Parathyroid adenoma (tissue), 2 donors: Measurements from ENCODE around the gene PNMA3.
"Not testable (repeated sequence)": the region's sequence is repeated elsewhere in the genome, so short reads cannot be mapped to it uniquely, and the experiment has no call there.

ENCODE experiments used
- H2AFZ ChIP-seq: fragments of 300-600 bp; sonication (generic); one replicate; pipeline ENCODE4 v1.7.0; 2017; ENCODE audit warnings: antibody characterized with exemption, mild to moderate bottlenecking
- H3K27ac ChIP-seq: fragments of 300-600 bp; sonication (generic); one replicate; pipeline ENCODE4 v1.7.0; 2017
- H3K27me3 ChIP-seq: fragments of 300-600 bp; sonication (generic); one replicate; pipeline ENCODE4 v1.7.0; 2017; ENCODE audit warnings: low read length; ENCODE audit not compliant: control insufficient read depth, insufficient read depth
- H3K36me3 ChIP-seq: fragments of 300-600 bp; sonication (generic); one replicate; pipeline ENCODE4 v1.7.0; 2017; ENCODE audit warnings: low read length; ENCODE audit not compliant: control insufficient read depth, insufficient read depth
- H3K4me1 ChIP-seq: fragments of 300-600 bp; sonication (generic); one replicate; pipeline ENCODE4 v1.7.0; 2017; ENCODE audit warnings: control low read depth
- H3K4me2 ChIP-seq: fragments of 300-600 bp; sonication (generic); one replicate; pipeline ENCODE4 v1.7.0; 2017; ENCODE audit warnings: low read length
- H3K4me3 ChIP-seq: fragments of 300-600 bp; sonication (generic); one replicate; pipeline ENCODE4 v1.7.0; 2017; ENCODE audit warnings: low read depth, low read length
- H3K79me2 ChIP-seq: fragments of 300-600 bp; sonication (generic); one replicate; pipeline ENCODE4 v1.7.0; 2017; ENCODE audit warnings: control low read depth
- H3K9ac ChIP-seq: fragments of 300-600 bp; sonication (generic); one replicate; pipeline ENCODE4 v1.7.0; 2017; ENCODE audit warnings: mild to moderate bottlenecking
- H3K9me3 ChIP-seq: fragments of 300-600 bp; sonication (generic); one replicate; pipeline ENCODE4 v1.7.0; 2017; ENCODE audit warnings: low read length; ENCODE audit not compliant: control insufficient read depth
- TF ChIP-seq, protein P1 (sequence below): fragments of 300-600 bp; sonication (generic); IDR thresholded peaks from one replicate; pipeline ENCODE4 v1.7.0; 2017; ENCODE audit warnings: antibody characterized with exemption, mild to moderate bottlenecking
- donor health status: primary hyperparathyroidism.

Gene PNMA3

DNA sequence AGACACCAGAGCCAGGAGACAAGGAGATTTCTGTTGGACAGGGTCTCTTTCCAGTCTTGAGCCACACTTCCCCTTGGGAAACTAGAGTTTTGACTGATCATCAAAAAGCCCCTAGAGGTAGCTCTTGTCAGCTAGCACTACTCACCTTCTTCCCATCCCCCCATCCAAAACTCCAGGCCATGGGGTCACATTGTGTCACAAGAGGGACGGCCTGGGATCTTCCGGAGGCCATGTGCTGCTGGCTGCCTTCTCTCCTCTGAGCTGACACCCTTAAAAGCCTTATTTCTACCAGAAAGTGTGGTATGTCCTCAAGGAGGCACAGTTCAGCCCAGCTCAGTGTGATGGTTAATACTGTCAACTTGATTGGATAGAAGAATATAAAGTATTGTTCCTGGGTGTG is 7.8 kb downstream of the PNMA3 start:
- H2AFZ ChIP-seq = no peak overlapping the region
- H3K4me2 ChIP-seq = no peak overlapping the region
- no peaks in the 10 kb centered on the region for H3K36me3 ChIP-seq
- no peak overlapping the region for H3K4me3 ChIP-seq
- TF ChIP-seq, protein P1, sequence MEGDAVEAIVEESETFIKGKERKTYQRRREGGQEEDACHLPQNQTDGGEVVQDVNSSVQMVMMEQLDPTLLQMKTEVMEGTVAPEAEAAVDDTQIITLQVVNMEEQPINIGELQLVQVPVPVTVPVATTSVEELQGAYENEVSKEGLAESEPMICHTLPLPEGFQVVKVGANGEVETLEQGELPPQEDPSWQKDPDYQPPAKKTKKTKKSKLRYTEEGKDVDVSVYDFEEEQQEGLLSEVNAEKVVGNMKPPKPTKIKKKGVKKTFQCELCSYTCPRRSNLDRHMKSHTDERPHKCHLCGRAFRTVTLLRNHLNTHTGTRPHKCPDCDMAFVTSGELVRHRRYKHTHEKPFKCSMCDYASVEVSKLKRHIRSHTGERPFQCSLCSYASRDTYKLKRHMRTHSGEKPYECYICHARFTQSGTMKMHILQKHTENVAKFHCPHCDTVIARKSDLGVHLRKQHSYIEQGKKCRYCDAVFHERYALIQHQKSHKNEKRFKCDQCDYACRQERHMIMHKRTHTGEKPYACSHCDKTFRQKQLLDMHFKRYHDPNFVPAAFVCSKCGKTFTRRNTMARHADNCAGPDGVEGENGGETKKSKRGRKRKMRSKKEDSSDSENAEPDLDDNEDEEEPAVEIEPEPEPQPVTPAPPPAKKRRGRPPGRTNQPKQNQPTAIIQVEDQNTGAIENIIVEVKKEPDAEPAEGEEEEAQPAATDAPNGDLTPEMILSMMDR = no peak
- H3K27me3 ChIP-seq = no peaks in the 10 kb centered on the region
- no peaks in the 10 kb centered on the region for H3K4me1 ChIP-seq
- H3K27ac ChIP-seq = no peak overlapping the region
- no peaks in the 10 kb centered on the region for H3K9me3 ChIP-seq
- H3K9ac ChIP-seq = no peak overlapping the region
- no peaks in the 10 kb centered on the region for H3K79me2 ChIP-seq

DNA sequence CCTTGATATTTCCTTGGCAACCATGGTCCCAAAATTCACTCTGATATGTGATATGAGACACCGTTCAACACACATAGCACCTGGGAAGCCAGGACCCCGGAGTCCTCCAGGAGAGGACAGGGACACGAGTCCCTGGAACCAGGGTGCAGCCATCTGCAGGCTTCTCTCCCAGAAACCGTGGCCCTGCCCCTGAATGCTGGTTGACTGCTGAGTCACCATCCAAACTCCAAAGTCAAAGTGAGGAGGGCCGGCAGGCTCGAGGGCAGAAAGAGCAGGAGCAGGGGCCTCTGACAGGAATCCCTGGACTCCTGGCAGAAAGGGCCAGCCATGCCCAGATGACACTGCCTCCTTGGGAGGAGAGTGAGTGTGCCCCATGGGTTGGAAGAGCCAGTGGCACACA is 9.1 kb downstream of the PNMA3 start:
- Histone ChIP-seq H3K4me2 (no peak overlapping the region), H3K9ac (no peak overlapping the region)
- TF ChIP-seq, protein P1 = no peak

DNA sequence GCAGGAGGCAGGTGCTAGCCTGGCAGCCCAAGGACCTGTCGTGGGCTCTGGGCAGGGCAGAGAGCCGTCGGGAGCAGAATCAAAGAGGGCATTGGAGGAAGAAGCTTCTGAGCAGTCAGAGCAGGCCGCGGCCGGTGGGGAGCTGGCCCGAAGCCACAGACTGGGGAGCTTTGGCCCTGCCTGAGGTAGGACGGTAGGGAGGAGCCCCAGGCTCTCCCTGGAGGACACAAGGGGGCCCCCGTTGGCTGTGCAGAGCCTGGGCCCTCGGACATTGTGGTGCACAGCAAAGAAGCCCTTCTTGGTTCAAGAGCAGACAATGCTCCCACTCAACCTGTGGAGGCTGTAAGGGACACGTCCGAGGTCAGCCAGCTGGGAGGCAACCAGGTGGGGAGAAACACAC is 10.1 kb downstream of the PNMA3 start:
- not testable (repeated sequence) for H3K4me2 ChIP-seq, H3K4me1 ChIP-seq, H3K9ac ChIP-seq, H3K27ac ChIP-seq, H2AFZ ChIP-seq, H3K36me3 ChIP-seq, H3K79me2 ChIP-seq, H3K4me3 ChIP-seq, H3K9me3 ChIP-seq, H3K27me3 ChIP-seq

More for the DNA sequence above, 9.1 kb downstream of the PNMA3 start:
- Histone ChIP-seq H3K27me3 (no peaks in the 10 kb centered on the region), H2AFZ (no peak overlapping the region), H3K4me3 (no peak overlapping the region), H3K79me2 (no peaks in the 10 kb centered on the region), H3K4me1 (no peaks in the 10 kb centered on the region), H3K9me3 (no peaks in the 10 kb centered on the region), H3K36me3 (no peaks in the 10 kb centered on the region), H3K27ac (no peak overlapping the region)

DNA sequence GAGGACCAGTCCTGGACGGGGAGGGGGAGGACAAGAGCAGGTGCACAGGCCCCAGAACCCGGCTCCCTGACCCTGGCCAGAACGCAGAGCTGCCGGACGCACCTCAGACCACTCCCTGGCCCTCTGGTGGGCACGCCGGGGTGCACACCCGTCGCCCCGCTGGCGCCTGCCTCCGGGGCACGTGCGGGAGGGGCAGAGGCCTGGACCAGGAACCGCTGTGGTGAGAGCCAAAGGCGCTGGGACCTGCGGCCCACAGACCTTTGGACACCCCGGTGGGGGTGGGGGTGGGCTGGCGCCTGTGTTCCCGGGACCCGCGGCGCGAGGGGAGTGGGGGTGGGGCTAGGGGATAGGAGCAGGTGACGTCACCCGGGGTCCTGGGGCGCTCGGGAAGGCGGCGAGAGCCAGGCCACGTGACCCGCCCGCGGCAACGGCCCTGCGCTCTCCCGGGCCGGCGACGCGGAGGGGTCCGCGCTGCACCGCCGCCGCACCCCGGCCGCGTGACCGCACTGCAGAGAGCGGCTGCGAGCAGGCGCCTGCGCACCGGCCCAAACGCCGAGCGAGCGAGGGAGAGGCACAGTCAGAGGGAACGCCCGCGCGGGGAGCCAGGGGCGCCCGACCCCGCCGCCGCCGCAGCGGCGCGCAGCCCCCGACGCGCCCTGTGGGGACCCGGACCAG is 15.8 kb downstream of the PNMA3 start, which contains the start of gene PNMA6A:
Gene PNMA6A (plus strand): TSS at position 546 of the 675 bp plus-strand sequence. CDS start 609 bp downstream, outside the sequence.
- H2AFZ ChIP-seq, H3K4me1 ChIP-seq: not testable (repeated sequence)

DNA sequence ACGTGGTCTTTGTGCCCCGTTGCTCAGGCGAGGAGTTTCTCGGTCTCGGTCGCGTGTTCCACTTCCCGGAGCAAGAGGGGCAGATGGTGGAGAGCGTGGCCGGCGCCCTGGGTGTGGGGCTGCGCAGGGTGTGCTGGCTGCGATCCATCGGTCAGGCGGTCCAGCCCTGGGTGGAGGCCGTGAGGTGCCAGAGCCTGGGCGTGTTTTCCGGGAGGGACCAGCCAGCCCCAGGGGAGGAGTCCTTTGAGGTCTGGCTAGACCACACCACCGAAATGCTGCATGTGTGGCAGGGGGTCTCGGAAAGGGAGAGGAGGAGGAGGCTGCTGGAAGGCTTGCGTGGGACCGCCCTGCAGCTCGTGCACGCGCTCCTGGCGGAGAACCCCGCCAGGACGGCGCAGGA is 17.1 kb downstream of the PNMA3 start:
- H2AFZ ChIP-seq, H3K36me3 ChIP-seq, H3K4me1 ChIP-seq, H3K9ac ChIP-seq, H3K27ac ChIP-seq, H3K4me3 ChIP-seq, H3K79me2 ChIP-seq, H3K27me3 ChIP-seq, H3K9me3 ChIP-seq, H3K4me2 ChIP-seq: not testable (repeated sequence)

More for the DNA sequence above, 15.8 kb downstream of the PNMA3 start, which contains the start of gene PNMA6A:
- H3K27ac ChIP-seq, H3K9me3 ChIP-seq, H3K4me2 ChIP-seq, H3K36me3 ChIP-seq, H3K9ac ChIP-seq, H3K27me3 ChIP-seq, H3K79me2 ChIP-seq, H3K4me3 ChIP-seq: not testable (repeated sequence)

DNA sequence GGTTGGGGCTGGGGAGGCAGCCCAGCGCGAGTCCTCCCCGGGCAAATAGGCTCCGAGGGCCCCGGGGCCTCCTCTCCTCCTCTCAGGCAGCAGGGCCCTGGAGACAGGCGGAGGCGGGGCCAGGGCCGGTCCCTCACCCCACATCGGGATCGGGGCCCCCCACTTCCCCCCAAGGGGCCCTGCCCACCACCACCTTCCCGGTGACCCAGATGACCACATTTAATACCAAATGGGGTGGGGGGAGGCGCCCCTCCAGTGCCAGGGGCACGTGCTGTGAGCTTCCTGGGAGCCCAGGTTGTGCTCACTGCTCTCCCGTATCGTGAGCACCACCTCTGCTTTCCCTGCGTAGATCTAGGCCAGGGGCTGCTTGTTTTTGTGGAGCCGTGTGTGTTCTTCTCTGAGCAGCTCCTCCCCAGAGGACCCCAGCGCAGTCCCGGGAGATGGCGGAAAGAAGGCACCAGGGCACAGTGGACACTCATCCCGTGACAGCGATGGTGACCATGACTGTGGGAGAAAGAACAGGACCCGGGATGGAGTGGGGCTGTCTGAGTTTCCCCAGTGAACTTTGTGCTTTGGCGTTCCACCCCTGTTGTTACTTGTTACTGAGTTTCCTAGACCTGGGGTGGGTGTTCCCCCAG is 18.1 kb downstream of the PNMA3 start:
- TF ChIP-seq, protein P1 = no peak
- H3K27ac ChIP-seq = no peak overlapping the region
- H3K79me2 ChIP-seq = no peaks in the 10 kb centered on the region
- H2AFZ ChIP-seq = no peak overlapping the region
- no peaks in the 10 kb centered on the region for H3K36me3 ChIP-seq
- H3K9me3 ChIP-seq = no peaks in the 10 kb centered on the region
- no peak overlapping the region for H3K4me2 ChIP-seq
- no peaks in the 10 kb centered on the region for H3K27me3 ChIP-seq
- H3K4me3 ChIP-seq = no peak overlapping the region
- H3K4me1 ChIP-seq = no peaks in the 10 kb centered on the region
- no peak overlapping the region for H3K9ac ChIP-seq
